ENCODE data around the gene SYNM.
"Not testable (repeated sequence)": the region's sequence is repeated elsewhere in the genome, so short reads cannot be mapped to it uniquely, and the experiment has no call there.

Gene SYNM

DNA sequence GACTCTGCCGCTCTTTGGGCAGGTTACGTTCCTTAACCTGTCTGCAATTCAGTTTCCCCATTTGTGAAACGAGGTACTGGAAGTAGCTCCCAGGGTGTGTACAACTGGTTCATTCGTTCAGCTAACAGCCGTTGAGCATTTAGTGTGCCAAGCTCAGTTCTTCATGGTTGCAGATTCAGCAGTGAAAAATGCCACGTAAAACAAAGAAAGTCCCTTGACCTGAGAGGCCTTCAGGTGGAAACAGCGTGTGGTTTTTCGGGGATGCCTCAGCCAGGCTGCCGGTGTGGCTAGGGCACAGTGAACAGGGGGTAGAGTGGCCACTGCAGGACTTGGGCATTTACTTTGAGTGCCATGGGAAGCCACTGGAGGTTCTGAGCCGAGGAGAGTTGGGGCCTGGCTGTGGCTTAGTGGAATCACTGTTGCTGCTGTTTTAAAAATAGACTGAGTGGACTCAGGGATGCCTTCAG, 4.7 kb downstream of the SYNM start:
- Mint-ChIP-seq H3K36me3 (ENCODE audit: low read depth) (no peaks in the 10 kb centered on the region), H3K27me3 (ENCODE audit: low read depth) (peaks cover 30% of the 10 kb centered on the region), H3K27ac (no peak overlapping the region), H3K4me3 (no peak overlapping the region), H3K9me3 (no peaks in the 10 kb centered on the region), H3K4me1 (ENCODE audit: low read depth) (peaks cover 14% of the 10 kb centered on the region)
- DNase-seq (ENCODE audit: low spot score), result no peak

- H3K4me3 Mint-ChIP-seq, result no peak overlapping the region
- H3K27ac Mint-ChIP-seq, result no peak overlapping the region
- DNase-seq (ENCODE audit: low spot score), result no peak
- peaks cover 14% of the 10 kb centered on the region for H3K4me1 Mint-ChIP-seq (ENCODE audit: low read depth)
- H3K9me3 Mint-ChIP-seq, result no peaks in the 10 kb centered on the region
- no peaks in the 10 kb centered on the region for H3K36me3 Mint-ChIP-seq (ENCODE audit: low read depth)
- peaks cover 30% of the 10 kb centered on the region for H3K27me3 Mint-ChIP-seq (ENCODE audit: low read depth)
Measured at GRCh38 chr15:99110093-99110492, 5.2 kb downstream of the SYNM start.

GRCh38 chr15:99110581-99111320, 5.9 kb downstream of the SYNM start:
- Mint-ChIP-seq H3K36me3 (ENCODE audit: low read depth) (no peaks in the 10 kb centered on the region), H3K27ac (no peak overlapping the region), H3K4me3 (no peak overlapping the region), H3K27me3 (ENCODE audit: low read depth) (peaks cover 30% of the 10 kb centered on the region), H3K9me3 (no peaks in the 10 kb centered on the region), H3K4me1 (ENCODE audit: low read depth) (peaks cover 14% of the 10 kb centered on the region)
- no peak for DNase-seq (ENCODE audit: low spot score)

DNA sequence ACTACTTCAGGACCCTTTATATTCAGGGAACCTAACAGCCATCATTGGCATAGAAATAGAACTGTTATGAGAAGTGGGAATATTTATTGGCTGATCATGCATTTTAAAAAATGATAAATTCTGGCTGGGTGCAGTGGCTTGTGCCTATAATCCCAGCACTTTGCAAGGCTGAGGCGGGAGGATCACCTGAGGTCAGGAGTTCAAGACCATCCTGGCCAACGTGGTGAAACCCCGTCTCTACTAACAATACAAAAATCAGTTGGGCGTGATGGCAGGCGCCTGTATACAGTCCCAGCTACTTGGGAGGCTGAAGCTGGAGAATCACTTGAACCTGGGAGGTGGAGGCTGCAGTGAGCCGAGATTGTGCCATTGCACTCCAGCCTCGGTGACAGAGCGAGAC, 6.8 kb downstream of the SYNM start:
- not testable (repeated sequence) for H3K4me3 Mint-ChIP-seq; H3K27ac Mint-ChIP-seq; H3K9me3 Mint-ChIP-seq; H3K36me3 Mint-ChIP-seq (ENCODE audit: low read depth); DNase-seq (ENCODE audit: low spot score); H3K4me1 Mint-ChIP-seq (ENCODE audit: low read depth)
- H3K27me3 Mint-ChIP-seq (ENCODE audit: low read depth), result peaks cover 24% of the 10 kb centered on the region

GRCh38 chr15:99113547-99114271, 8.8 kb downstream of the SYNM start:
- H3K4me1 Mint-ChIP-seq (ENCODE audit: low read depth), result peaks cover 3% of the 10 kb centered on the region
- peaks cover 14% of the 10 kb centered on the region for H3K27me3 Mint-ChIP-seq (ENCODE audit: low read depth)
- no peak overlapping the region for H3K4me3 Mint-ChIP-seq
- H3K36me3 Mint-ChIP-seq (ENCODE audit: low read depth), result no peaks in the 10 kb centered on the region
- H3K9me3 Mint-ChIP-seq, result no peaks in the 10 kb centered on the region
- no peak overlapping the region for H3K27ac Mint-ChIP-seq
- DNase-seq (ENCODE audit: low spot score), result no peak

DNA sequence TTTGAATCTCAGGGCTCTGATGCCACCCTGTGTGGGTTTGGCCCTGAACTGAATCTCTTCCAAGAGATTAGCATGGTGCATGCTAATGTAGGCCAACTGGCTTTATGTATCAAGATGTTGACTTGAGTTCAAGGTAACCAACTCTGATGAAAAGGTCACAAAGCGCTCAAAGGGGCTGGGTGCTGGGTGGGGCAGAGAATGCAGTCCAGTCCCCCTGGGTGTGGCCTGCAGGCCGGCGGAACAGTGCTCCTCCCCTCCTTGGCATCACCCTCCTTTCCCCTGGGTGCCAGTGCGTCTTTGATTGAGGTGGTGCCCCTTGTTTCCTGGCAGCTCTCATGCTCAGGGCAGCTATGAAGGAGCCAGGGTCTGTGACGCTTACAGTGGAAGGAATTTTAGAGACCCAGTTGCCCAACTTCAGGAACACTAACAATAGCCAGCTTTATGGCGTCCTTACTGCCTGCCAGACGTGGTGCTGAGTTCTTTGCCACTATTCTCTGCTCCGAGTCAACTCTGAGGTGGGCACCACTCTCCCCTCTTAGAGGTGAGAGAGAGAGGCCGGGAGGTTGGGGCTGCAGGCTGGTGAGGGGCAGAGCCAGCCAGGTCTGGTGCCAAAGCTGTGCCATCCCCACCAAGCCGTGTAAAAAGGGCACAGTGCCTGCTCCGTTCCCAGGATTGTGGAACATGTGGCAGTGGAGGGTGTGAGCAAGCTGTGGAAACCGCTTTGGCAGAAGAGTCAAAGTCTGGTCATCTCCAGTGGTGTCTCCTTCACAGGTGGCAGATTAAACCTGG, 9.8 kb downstream of the SYNM start:
- no peak overlapping the region for H3K4me3 Mint-ChIP-seq
- peaks cover 8% of the 10 kb centered on the region for H3K27me3 Mint-ChIP-seq (ENCODE audit: low read depth)
- no peaks in the 10 kb centered on the region for H3K36me3 Mint-ChIP-seq (ENCODE audit: low read depth)
- no peak for DNase-seq (ENCODE audit: low spot score)
- H3K9me3 Mint-ChIP-seq, result no peaks in the 10 kb centered on the region
- H3K27ac Mint-ChIP-seq, result no peak overlapping the region
- peaks cover 3% of the 10 kb centered on the region for H3K4me1 Mint-ChIP-seq (ENCODE audit: low read depth)

GRCh38 chr15:99115300-99116215, 10.7 kb downstream of the SYNM start:
- no peak overlapping the region for H3K4me3 Mint-ChIP-seq
- H3K4me1 Mint-ChIP-seq (ENCODE audit: low read depth), result peaks cover 3% of the 10 kb centered on the region
- no peaks in the 10 kb centered on the region for H3K36me3 Mint-ChIP-seq (ENCODE audit: low read depth)
- DNase-seq (ENCODE audit: low spot score), result no peak
- no peak overlapping the region for H3K27ac Mint-ChIP-seq
- H3K9me3 Mint-ChIP-seq, result no peaks in the 10 kb centered on the region
- H3K27me3 Mint-ChIP-seq (ENCODE audit: low read depth), result peaks cover 6% of the 10 kb centered on the region

GRCh38 chr15:99117111-99117510, 12.2 kb downstream of the SYNM start:
- Mint-ChIP-seq H3K4me3 (no peak overlapping the region), H3K9me3 (no peaks in the 10 kb centered on the region), H3K36me3 (ENCODE audit: low read depth) (no peaks in the 10 kb centered on the region), H3K27ac (no peak overlapping the region), H3K27me3 (ENCODE audit: low read depth) (peaks cover 2% of the 10 kb centered on the region), H3K4me1 (ENCODE audit: low read depth) (no peaks in the 10 kb centered on the region)
- no peak for DNase-seq (ENCODE audit: low spot score)

DNA sequence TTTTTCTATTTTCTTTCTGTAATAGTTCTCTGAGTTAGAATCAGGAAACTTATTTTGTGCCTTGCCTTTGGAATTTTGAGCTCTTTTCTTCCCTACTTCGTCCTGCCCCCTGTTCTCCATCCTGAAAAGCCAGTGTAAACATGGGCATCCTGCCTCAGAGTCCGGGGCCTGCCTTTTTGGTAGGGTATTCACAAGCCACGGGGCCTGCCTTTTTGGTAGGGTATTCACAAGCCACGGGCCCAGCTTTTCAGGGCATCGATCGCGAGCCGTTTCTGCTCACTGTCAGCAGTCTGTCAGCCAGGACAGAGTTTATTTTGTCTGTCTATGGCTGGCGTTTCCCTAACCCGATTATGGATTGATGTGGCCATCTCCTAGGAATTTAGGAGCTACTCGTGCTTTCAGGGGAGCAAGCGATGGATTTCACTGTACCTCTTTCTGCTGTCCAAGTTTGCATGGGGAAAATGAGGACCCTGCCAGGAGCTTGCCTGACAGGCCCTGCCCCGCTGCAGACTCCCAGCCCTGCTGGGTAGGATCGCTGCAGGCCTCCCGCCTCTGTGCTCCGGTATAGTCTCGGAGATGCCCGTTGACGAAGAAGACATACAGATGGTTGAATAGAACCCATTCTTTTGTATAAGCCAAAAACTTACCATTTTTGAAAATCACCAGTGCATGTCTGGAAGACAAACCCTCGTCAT, 12.8 kb downstream of the SYNM start:
- Mint-ChIP-seq H3K27me3 (ENCODE audit: low read depth) (peaks cover 2% of the 10 kb centered on the region), H3K4me1 (ENCODE audit: low read depth) (no peaks in the 10 kb centered on the region), H3K9me3 (no peaks in the 10 kb centered on the region), H3K4me3 (no peak overlapping the region), H3K36me3 (ENCODE audit: low read depth) (no peaks in the 10 kb centered on the region), H3K27ac (no peak overlapping the region)
- DNase-seq (ENCODE audit: low spot score), result no peak

GRCh38 chr15:99118258-99118632, 13.4 kb downstream of the SYNM start:
- H3K27me3 Mint-ChIP-seq (ENCODE audit: low read depth), result peaks cover 2% of the 10 kb centered on the region
- no peaks in the 10 kb centered on the region for H3K9me3 Mint-ChIP-seq
- H3K36me3 Mint-ChIP-seq (ENCODE audit: low read depth), result no peaks in the 10 kb centered on the region
- no peaks in the 10 kb centered on the region for H3K4me1 Mint-ChIP-seq (ENCODE audit: low read depth)
- no peak for DNase-seq (ENCODE audit: low spot score)
- H3K27ac Mint-ChIP-seq, result no peak overlapping the region
- H3K4me3 Mint-ChIP-seq, result no peak overlapping the region

DNA sequence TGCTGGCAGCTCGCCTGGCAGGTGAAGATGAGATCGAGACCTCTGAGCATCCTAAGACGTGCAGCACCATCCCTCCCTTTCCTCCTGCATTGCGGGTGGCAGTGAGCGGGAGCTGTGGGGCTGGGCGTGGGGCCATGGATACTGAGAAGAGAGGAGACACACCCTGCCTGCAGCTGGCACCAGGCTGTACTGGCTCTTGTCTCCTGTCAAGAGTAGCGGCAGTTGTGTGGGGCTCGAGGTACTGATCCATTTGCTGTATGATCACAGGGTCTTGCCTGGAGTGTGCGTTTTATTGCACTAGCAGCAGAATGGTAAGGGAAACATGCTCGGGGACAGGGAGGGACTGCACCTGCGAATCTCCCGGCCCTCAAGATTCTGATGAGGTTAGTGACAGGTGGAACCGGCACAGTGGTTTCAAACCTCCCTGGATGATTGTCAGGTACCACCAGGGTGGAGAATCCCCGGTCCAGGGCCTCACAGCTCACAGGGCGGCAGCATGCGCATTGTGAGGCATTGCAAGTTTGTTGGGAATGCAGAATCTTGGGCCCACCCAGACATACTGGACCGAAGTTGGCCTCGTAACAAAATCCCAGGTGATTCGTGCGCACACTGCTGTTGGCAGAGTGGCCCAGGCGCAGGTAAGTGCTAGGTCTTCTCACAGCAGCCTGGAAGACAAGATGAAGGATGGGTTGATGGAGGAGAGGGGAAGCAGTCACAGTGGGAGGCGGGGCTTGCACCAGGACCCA, 14.1 kb downstream of the SYNM start:
- peaks cover 2% of the 10 kb centered on the region for H3K27me3 Mint-ChIP-seq (ENCODE audit: low read depth)
- H3K4me3 Mint-ChIP-seq, result no peak overlapping the region
- no peaks in the 10 kb centered on the region for H3K36me3 Mint-ChIP-seq (ENCODE audit: low read depth)
- no peak for DNase-seq (ENCODE audit: low spot score)
- no peaks in the 10 kb centered on the region for H3K4me1 Mint-ChIP-seq (ENCODE audit: low read depth)
- no peaks in the 10 kb centered on the region for H3K9me3 Mint-ChIP-seq
- H3K27ac Mint-ChIP-seq, result no peak overlapping the region

GRCh38 chr15:99120050-99120777, 15.3 kb downstream of the SYNM start:
- no peak for DNase-seq (ENCODE audit: low spot score)
- H3K9me3 Mint-ChIP-seq, result no peaks in the 10 kb centered on the region
- no peaks in the 10 kb centered on the region for H3K36me3 Mint-ChIP-seq (ENCODE audit: low read depth)
- no peak overlapping the region for H3K27ac Mint-ChIP-seq
- no peaks in the 10 kb centered on the region for H3K4me1 Mint-ChIP-seq (ENCODE audit: low read depth)
- H3K27me3 Mint-ChIP-seq (ENCODE audit: low read depth), result peaks cover 7% of the 10 kb centered on the region
- no peak overlapping the region for H3K4me3 Mint-ChIP-seq

Measured in T-helper 2 cell treated with Interferon-gamma antibody and Interleukin-4, amounts not matched to agents 5 μg/mL and 100 μg/mL, for 36 hours (primary cell).